ENCODE measurements around the gene ALG8.

DNA sequence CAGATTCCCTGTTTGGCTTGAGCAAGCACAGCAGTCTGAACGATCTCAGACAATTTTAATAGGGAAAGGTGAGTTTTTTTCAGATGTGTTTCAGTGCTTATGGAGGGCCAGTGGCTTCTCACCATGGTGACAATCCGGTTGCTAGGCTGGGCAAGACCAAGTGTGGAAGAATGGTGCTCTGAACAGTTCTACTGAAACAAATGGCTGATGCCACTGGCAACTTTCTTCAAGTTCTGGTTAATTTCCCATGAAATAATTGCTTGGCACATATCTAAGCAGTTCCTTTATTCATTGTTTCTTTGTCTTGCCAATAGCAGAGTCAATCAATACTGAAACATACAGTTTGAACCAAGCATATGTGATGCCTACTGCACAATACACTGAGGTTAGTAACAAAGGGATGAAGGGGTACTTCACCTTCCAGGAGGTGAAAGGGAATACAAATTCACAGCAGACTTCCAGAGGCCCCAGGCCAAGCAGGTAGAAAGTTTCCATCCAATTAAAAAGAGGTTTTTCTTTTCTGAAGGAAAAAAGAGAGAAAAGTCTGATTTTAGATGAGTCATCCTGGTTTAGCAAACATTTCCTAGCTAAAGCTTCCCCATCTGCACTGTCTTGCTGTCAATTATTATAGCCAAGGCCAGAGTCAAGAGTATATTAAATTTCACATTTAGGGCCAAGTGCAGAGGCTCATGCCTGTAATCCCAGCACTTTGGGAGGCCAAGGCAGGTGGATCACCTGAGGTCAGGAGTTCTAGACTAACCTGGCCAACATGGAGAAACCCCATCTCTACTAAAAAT lies 38.6 kb downstream of the ALG8 start:
- no peak for TF ChIP-seq EZH2 (IDR thresholded peaks at IDR 0.05; ENCODE audit: low read length)
- TF ChIP-seq, protein P1, sequence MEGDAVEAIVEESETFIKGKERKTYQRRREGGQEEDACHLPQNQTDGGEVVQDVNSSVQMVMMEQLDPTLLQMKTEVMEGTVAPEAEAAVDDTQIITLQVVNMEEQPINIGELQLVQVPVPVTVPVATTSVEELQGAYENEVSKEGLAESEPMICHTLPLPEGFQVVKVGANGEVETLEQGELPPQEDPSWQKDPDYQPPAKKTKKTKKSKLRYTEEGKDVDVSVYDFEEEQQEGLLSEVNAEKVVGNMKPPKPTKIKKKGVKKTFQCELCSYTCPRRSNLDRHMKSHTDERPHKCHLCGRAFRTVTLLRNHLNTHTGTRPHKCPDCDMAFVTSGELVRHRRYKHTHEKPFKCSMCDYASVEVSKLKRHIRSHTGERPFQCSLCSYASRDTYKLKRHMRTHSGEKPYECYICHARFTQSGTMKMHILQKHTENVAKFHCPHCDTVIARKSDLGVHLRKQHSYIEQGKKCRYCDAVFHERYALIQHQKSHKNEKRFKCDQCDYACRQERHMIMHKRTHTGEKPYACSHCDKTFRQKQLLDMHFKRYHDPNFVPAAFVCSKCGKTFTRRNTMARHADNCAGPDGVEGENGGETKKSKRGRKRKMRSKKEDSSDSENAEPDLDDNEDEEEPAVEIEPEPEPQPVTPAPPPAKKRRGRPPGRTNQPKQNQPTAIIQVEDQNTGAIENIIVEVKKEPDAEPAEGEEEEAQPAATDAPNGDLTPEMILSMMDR (optimal IDR thresholded peaks at IDR 0.05 in 1 of 3, IDR thresholded peaks at IDR 0.05 in 1 of 3, conservative IDR thresholded peaks at IDR 0.05 in 1 of 3; ENCODE audit: extremely low read depth in 1 of 3, insufficient read depth in 2 of 3, low read length in 3 of 3), result no peak

Data from keratinocyte (primary cell).